ENCODE measurements around the gene LRCH3.

Gene LRCH3

GRCh38 chr3:197858133-197858532 lies 67.1 kb downstream of the LRCH3 start (continued):
- TF ChIP-seq ZNF704 (tag by site-specific recombination; IDR thresholded peaks at IDR 0.05) (no peak), ZNF473 (tag by site-specific recombination; IDR thresholded peaks at IDR 0.05) (no peak), ZNF292 (tag by site-specific recombination; IDR thresholded peaks at IDR 0.05; ENCODE audit: borderline replicate concordance, low read depth) (no peak), ZNF341 (tag by site-specific recombination; IDR thresholded peaks at IDR 0.05; ENCODE audit: low read depth) (no peak)

- CTCF ChIA-PET: no interaction called here
- H3K36me3 ChIP-seq (ENCODE audit: control insufficient read depth in 2 of 2, insufficient read depth in 1 of 2, low read length in 2 of 2): peaks cover 0 to 38% of the 10 kb centered on the region in 2 experiments; a peak in 2 of 3 replicates
- no peak overlapping the region for H3K27ac ChIP-seq (ENCODE audit: extremely low read depth, low read depth, low read length)
- no peak for TF ChIP-seq ZNF624 (tag by site-specific recombination; IDR thresholded peaks at IDR 0.05)
- TF ChIP-seq ZNF341 (tag by site-specific recombination; IDR thresholded peaks at IDR 0.05; ENCODE audit: low read depth): no peak
- no peak for TF ChIP-seq ZNF776 (tag by site-specific recombination; IDR thresholded peaks at IDR 0.05; ENCODE audit: borderline replicate concordance)
- TF ChIP-seq ZNF16 (tag by site-specific recombination; IDR thresholded peaks at IDR 0.05; ENCODE audit: low read depth): no peak
- no peak for TF ChIP-seq ZNF76 (tag by site-specific recombination; IDR thresholded peaks at IDR 0.05; ENCODE audit: borderline replicate concordance, low read depth)
- TF ChIP-seq ZNF670 (tag by site-specific recombination; IDR thresholded peaks at IDR 0.05; ENCODE audit: low read depth): no peak
- no peak for TF ChIP-seq GFI1B (tag by site-specific recombination; IDR thresholded peaks at IDR 0.05)
- no peak for TF ChIP-seq ZNF350 (tag by site-specific recombination; IDR thresholded peaks at IDR 0.05)
- no peak for TF ChIP-seq ZNF280D (tag by site-specific recombination; IDR thresholded peaks at IDR 0.05)
- no peak for TF ChIP-seq ZNF558 (tag by site-specific recombination; IDR thresholded peaks at IDR 0.05)
- no peak overlapping the region for H3K4me3 ChIP-seq (ENCODE audit: low read depth, low read length)
- POLR2A ChIA-PET: no interaction called here
- no peaks in the 10 kb centered on the region for H3K4me1 ChIP-seq (ENCODE audit: control insufficient read depth, insufficient read depth, low read length)
- H3K9me3 ChIP-seq (ENCODE audit: control insufficient read depth, insufficient read depth, low read depth, low read length): no peaks in the 10 kb centered on the region
These were observed 67.5 kb downstream of the LRCH3 start for GRCh38 chr3:197858598-197858997.

- Histone ChIP-seq H3K36me3 (ENCODE audit: control insufficient read depth in 2 of 2, insufficient read depth in 1 of 2, low read length in 2 of 2) (peaks cover 0 to 30% of the 10 kb centered on the region in 2 experiments), H3K4me1 (ENCODE audit: control insufficient read depth, insufficient read depth, low read length) (no peaks in the 10 kb centered on the region), H3K4me3 (ENCODE audit: low read depth, low read length) (no peak overlapping the region), H3K27ac (ENCODE audit: extremely low read depth, low read depth, low read length) (no peak overlapping the region), H3K9me3 (ENCODE audit: control insufficient read depth, insufficient read depth, low read depth, low read length) (no peaks in the 10 kb centered on the region)
- CTCF ChIA-PET: no interaction called here
- POLR2A ChIA-PET: no interaction called here
- TF ChIP-seq ZNF513 (tag by site-specific recombination; IDR thresholded peaks at IDR 0.05) (no peak), PRDM6 (tag by site-specific recombination; IDR thresholded peaks at IDR 0.05) (no peak), ZNF510 (tag by site-specific recombination; IDR thresholded peaks at IDR 0.05; ENCODE audit: insufficient replicate concordance) (no peak), ZNF175 (tag by site-specific recombination; IDR thresholded peaks at IDR 0.05) (no peak), ZNF560 (tag by site-specific recombination; IDR thresholded peaks at IDR 0.05; ENCODE audit: borderline replicate concordance) (no peak), ZSCAN18 (tag by site-specific recombination; IDR thresholded peaks at IDR 0.05) (no peak), ZNF514 (tag by site-specific recombination; IDR thresholded peaks at IDR 0.05) (no peak), ZNF544 (tag by site-specific recombination; IDR thresholded peaks at IDR 0.05) (no peak)
These were observed 75.0 kb downstream of the LRCH3 start for GRCh38 chr3:197866035-197866434.

Data from HEK293 (cell line).